Muscle of arm (tissue), 12 donors: Measurements from ENCODE around the gene ZNF18. TPM values are rescaled to one million over a fixed set of nuclear protein-coding genes. Genes with fewer than 3 reads are reported as not detected.

Experiments used
- polyA plus RNA-seq, 12 donors: library from polyadenylated mRNA; unstranded; fragments of 120-200 nt; gene quantifications; one replicate each; pipeline ENCODE4 v1.2.1, GENCODE V29; 2013; ENCODE audit not compliant: insufficient read length in 12 of 12

ZNF18 gene
- polyA plus RNA-seq, 12 donors: 5.1 to 12.4 (median 7.9) TPM; not detected in 1

Other genes with a start within 250 kb of the ZNF18 start
- gene MAP2K4, start 23.4 kb upstream of the ZNF18 start, polyA plus RNA-seq: 10 to 100 TPM in 11 of 12 donors, not detected in 1; 20.2 to 26.6 (median 24.0) TPM